IMR-90 (cell line): ENCODE results near the gene RCOR3. TPM values are rescaled to one million over a fixed set of nuclear protein-coding genes. Genes with fewer than 3 reads are reported as not detected.

Experiments used
- ATAC-seq: fragments of 200-7000 bp; cut with Tn5 transposase; 2 replicates; pipeline ENCODE4 v1.9.1; 2020; ENCODE audit warnings: low read depth, mild to moderate bottlenecking, moderate library complexity
- BruUV-seq: library from RNA; stranded (reverse); fragments of 400-500 nt; replicated peaks from 2 replicates; lab custom pipeline; 2021; lab: Mats Ljungman, UMichigan
- CTCF ChIA-PET: fragments of 300-600 bp; formaldehyde crosslinking; extraction: SDS; loops from one replicate; lab custom pipeline; 2021; ENCODE audit warnings: antibody characterized with exemption; lab: Yijun Ruan, JAX
- POLR2A ChIA-PET: fragments of 300-600 bp; sonication (Branson Sonifier 250); formaldehyde crosslinking; loops from one replicate; lab custom pipeline; 2022; ENCODE audit warnings: antibody characterized with exemption; ENCODE audit not compliant: unreplicated experiment; lab: Charles Lee
- DNase-seq: peaks from one replicate; pipeline ENCODE4 v3.0.0; 2013
- H2AFZ ChIP-seq: replicated peaks from 2 replicates; pipeline ENCODE3; 2013; ENCODE audit warnings: low read length, mild to moderate bottlenecking; ENCODE audit not compliant: poor library complexity
- H2AK5ac ChIP-seq: 2 replicates; pipeline ENCODE4 v1.6.1; 2013; ENCODE audit warnings: low read depth, low read length, inconsistent platforms
- H2AK9ac ChIP-seq: replicated peaks from 2 replicates; pipeline ENCODE3; 2013; ENCODE audit warnings: mild to moderate bottlenecking, low read depth, low read length, moderate library complexity; ENCODE audit not compliant: poor library complexity
- H2BK120ac ChIP-seq: 2 replicates; pipeline ENCODE4 v1.6.1; 2013; ENCODE audit warnings: low read depth, low read length, inconsistent platforms
- H2BK15ac ChIP-seq: 3 replicates; pipeline ENCODE4 v1.6.1; 2013; ENCODE audit warnings: low read depth, low read length, inconsistent platforms
- H2BK20ac ChIP-seq: 2 replicates; pipeline ENCODE4 v1.6.1; 2013; ENCODE audit warnings: low read depth, mild to moderate bottlenecking, inconsistent platforms, low read length, moderate library complexity
- H2BK5ac ChIP-seq: 2 replicates; pipeline ENCODE4 v1.6.1; 2013; ENCODE audit warnings: mild to moderate bottlenecking, low read depth, low read length, inconsistent platforms; ENCODE audit not compliant: poor library complexity, severe bottlenecking
- H3K14ac ChIP-seq: replicated peaks from 2 replicates; pipeline ENCODE4 v1.6.1; 2013; ENCODE audit warnings: low read depth, low read length, inconsistent platforms
- H3K18ac ChIP-seq: 2 replicates; pipeline ENCODE4 v1.6.1; 2013; ENCODE audit warnings: low read depth, low read length, control low read depth
- H3K23ac ChIP-seq: 2 replicates; pipeline ENCODE4 v1.6.1; 2013; ENCODE audit warnings: low read depth, low read length, inconsistent platforms
- H3K27ac ChIP-seq: 2 replicates; pipeline ENCODE4 v1.5.1; 2013; ENCODE audit warnings: mild to moderate bottlenecking, control low read depth, low read length; ENCODE audit not compliant: insufficient read depth
- H3K27me3 ChIP-seq: 2 replicates; pipeline ENCODE4 v1.6.1; 2013; ENCODE audit warnings: low read length; ENCODE audit not compliant: control insufficient read depth, insufficient read depth
- H3K36me3 ChIP-seq: 2 replicates; pipeline ENCODE4 v1.6.1; 2013; ENCODE audit warnings: low read length, mixed read lengths; ENCODE audit not compliant: control insufficient read depth, insufficient read depth
- H3K4ac ChIP-seq: 2 replicates; pipeline ENCODE4 v1.6.1; 2013; ENCODE audit warnings: low read depth, low read length, inconsistent platforms
- H3K4me1 ChIP-seq: 2 replicates; pipeline ENCODE4 v1.6.1; 2013; ENCODE audit warnings: low read length, mixed read lengths; ENCODE audit not compliant: control insufficient read depth, insufficient read depth
- H3K4me2 ChIP-seq: 2 replicates; pipeline ENCODE4 v1.6.1; 2013; ENCODE audit warnings: low read depth, mild to moderate bottlenecking, control low read depth, low read length, moderate library complexity
- H3K4me3 ChIP-seq: 2 replicates; pipeline ENCODE4 v1.5.1; 2013; ENCODE audit warnings: low read depth, mild to moderate bottlenecking, control low read depth, low read length, moderate library complexity; ENCODE audit not compliant: insufficient read depth
- H3K56ac ChIP-seq: 2 replicates; pipeline ENCODE4 v1.6.1; 2013; ENCODE audit warnings: low read length, inconsistent platforms; ENCODE audit not compliant: insufficient read depth; ENCODE audit errors: extremely low read depth
- H3K79me1 ChIP-seq, 2 experiments: 2 replicates each; pipeline ENCODE4 v1.6.1; 2013; ENCODE audit warnings: low read length in 2 of 2, inconsistent platforms in 1 of 2, low read depth in 1 of 2
- H3K9ac ChIP-seq: 2 replicates; pipeline ENCODE4 v1.6.1; 2013; ENCODE audit warnings: low read depth, low read length, control low read depth
- H3K9me1 ChIP-seq: 2 replicates; pipeline ENCODE4 v1.6.1; 2013; ENCODE audit warnings: low read length, inconsistent platforms; ENCODE audit not compliant: insufficient read depth
- H3K9me3 ChIP-seq: 2 replicates; pipeline ENCODE4 v1.6.1; 2013; ENCODE audit warnings: low read length; ENCODE audit not compliant: control insufficient read depth, insufficient read depth
- H4K20me1 ChIP-seq: 2 replicates; pipeline ENCODE4 v1.6.1; 2013; ENCODE audit warnings: low read length, inconsistent platforms; ENCODE audit not compliant: insufficient read depth
- H4K5ac ChIP-seq: 2 replicates; pipeline ENCODE4 v1.6.1; 2013; ENCODE audit warnings: mild to moderate bottlenecking, low read depth, low read length, control low read depth
- H4K8ac ChIP-seq, 2 experiments: 2 replicates each; pipeline ENCODE4 v1.6.1; 2013; ENCODE audit warnings: low read depth in 2 of 2, low read length in 2 of 2, control low read depth in 1 of 2, inconsistent platforms in 1 of 2
- H4K91ac ChIP-seq: 2 replicates; pipeline ENCODE4 v1.6.1; 2013; ENCODE audit warnings: low read depth, low read length, inconsistent platforms; ENCODE audit not compliant: insufficient read depth
- BHLHE40 ChIP-seq: fragments of 150-350 bp; IDR thresholded peaks from 2 replicates; pipeline ENCODE4 v1.6.1; 2016; ENCODE audit warnings: mild to moderate bottlenecking, low read depth, low read length
- CEBPB ChIP-seq: IDR thresholded peaks from 2 replicates; pipeline ENCODE4 v1.6.1; 2012; ENCODE audit warnings: low read depth, low read length, improper control_type of control experiment
- CHD1 ChIP-seq: IDR thresholded peaks from 2 replicates; pipeline ENCODE4 v1.6.1; 2012; ENCODE audit warnings: low read depth, low read length, improper control_type of control experiment
- FOS ChIP-seq: fragments of 150-350 bp; IDR thresholded peaks from 2 replicates; pipeline ENCODE4 v1.6.1; 2016; ENCODE audit warnings: low read depth, low read length
- MAFK ChIP-seq: IDR thresholded peaks from 2 replicates; pipeline ENCODE4 v1.6.1; 2012; ENCODE audit warnings: low read depth, low read length, improper control_type of control experiment
- MAZ ChIP-seq: IDR thresholded peaks from 2 replicates; pipeline ENCODE4 v1.6.1; 2012; ENCODE audit warnings: low read depth, mild to moderate bottlenecking, low read length, improper control_type of control experiment, moderate library complexity, borderline replicate concordance
- MXI1 ChIP-seq: IDR thresholded peaks from 2 replicates; pipeline ENCODE4 v1.6.1; 2012; ENCODE audit warnings: low read depth, mild to moderate bottlenecking, low read length, moderate library complexity, borderline replicate concordance
- NFE2L2 ChIP-seq: fragments of 150-350 bp; IDR thresholded peaks from 2 replicates; pipeline ENCODE4 v1.6.1; 2016; ENCODE audit warnings: low read depth, mild to moderate bottlenecking, low read length
- POLR2A ChIP-seq: IDR thresholded peaks from 2 replicates; pipeline ENCODE4 v1.6.1; 2012; ENCODE audit warnings: mild to moderate bottlenecking, low read depth, low read length
- RAD21 ChIP-seq: IDR thresholded peaks from 2 replicates; pipeline ENCODE4 v1.6.1; 2012; ENCODE audit warnings: low read length, improper control_type of control experiment
- RFX5 ChIP-seq: IDR thresholded peaks from 2 replicates; pipeline ENCODE4 v1.8.0; 2012; ENCODE audit warnings: low read depth, mild to moderate bottlenecking, low read length, moderate library complexity
- SMC3 ChIP-seq: fragments of 150-350 bp; IDR thresholded peaks from 2 replicates; pipeline ENCODE4 v1.6.1; 2016; ENCODE audit warnings: low read depth, mild to moderate bottlenecking, antibody characterized with exemption, low read length, moderate library complexity
- WGBS, 2 experiments: methylation state at CpG; one replicate each; pipeline versions ENCODE4 v1.1.5 to v1.1.7; 2013; ENCODE audit warnings: missing lambda C conversion rate in 2 of 2; ENCODE audit not compliant: insufficient read length in 1 of 2; ENCODE audit errors: extremely low coverage in 2 of 2; 5-methylcytosine and 5-hydroxymethylcytosine counted together
- dilution Hi-C: fragments of 300-500 bp; cut with HindIII; formaldehyde crosslinking; loops from one replicate; pipeline ENCODE4 v1.14.3; 2018; ENCODE audit warnings: low sequenced_read_pairs; ENCODE audit not compliant: unreplicated experiment
- in situ Hi-C: fragments of 300-500 bp; cut with MboI; formaldehyde crosslinking; loops from 3 replicates; pipeline ENCODE4 v1.14.3; 2019; ENCODE audit warnings: low sequenced_read_pairs, inconsistent platforms, mixed read lengths
- intact Hi-C: fragments of 100-400 bp; cut with micrococcal nuclease; formaldehyde crosslinking; loops from 2 replicates; pipeline ENCODE4 v1.10.0; 2022
- polyA plus RNA-seq, 3 experiments: library from polyadenylated mRNA; depleted of rRNA; stranded (reverse); fragments of >200 nt; gene quantifications; 2 replicates each; pipeline ENCODE4 v1.2.3, GENCODE V29; 2012; ENCODE audit warnings: low replicate concordance in 1 of 3
- total RNA-seq: library from RNA; depleted of rRNA; stranded (reverse); fragments of >200 nt; gene quantifications from 2 replicates; pipeline ENCODE4 v1.2.3, GENCODE V29; 2012
- TF ChIP-seq, protein P1 (sequence below): fragments of 150-350 bp; IDR thresholded peaks from 2 replicates; pipeline ENCODE4 v1.6.1; 2016; ENCODE audit warnings: low read depth, mild to moderate bottlenecking, low read length, moderate library complexity, borderline replicate concordance
- TF ChIP-seq, protein P2 (sequence below): fragments of 150-350 bp; IDR thresholded peaks from 2 replicates; pipeline ENCODE4 v1.6.1; 2017; ENCODE audit warnings: mild to moderate bottlenecking, antibody characterized with exemption, low read length, low read depth

RCOR3 gene
- total and polyA plus RNA-seq, 2 of the 4 experiments (the other 2 are of a cell fraction) = 8.1 to 16.4 TPM

DNA sequence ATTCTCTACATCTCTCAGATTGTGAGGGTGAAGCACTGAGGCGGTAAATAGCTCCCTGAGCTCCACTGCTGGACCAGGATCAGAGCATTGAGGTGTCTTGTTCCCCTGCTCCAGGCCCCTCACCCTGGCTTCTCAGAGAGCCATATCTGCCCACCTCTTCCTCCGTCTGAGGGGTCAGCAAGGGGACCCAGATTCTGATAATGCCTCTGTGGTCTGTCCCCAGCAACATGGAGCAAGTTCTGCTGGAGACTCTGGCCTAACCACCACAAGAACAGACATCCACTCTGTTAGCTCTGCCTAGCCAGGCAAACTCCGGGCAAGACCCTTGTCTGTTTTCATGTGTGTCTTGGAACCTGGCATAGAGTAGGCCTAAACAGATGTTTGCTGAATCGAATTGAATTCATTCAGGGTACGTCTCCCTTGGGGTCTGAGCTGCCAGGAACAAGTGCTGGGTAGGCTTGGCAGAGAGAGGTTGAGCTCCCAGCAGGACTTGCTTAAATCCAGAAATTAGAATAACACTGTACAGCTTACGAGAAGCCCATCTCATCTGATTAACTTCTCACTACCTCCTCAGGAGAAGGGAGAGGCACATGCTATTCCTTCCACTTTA, 69.8 kb downstream of the RCOR3 start (continued):
- TF ChIP-seq CHD1 (no peak), MAZ (no peak)
- TF ChIP-seq, protein P1, sequence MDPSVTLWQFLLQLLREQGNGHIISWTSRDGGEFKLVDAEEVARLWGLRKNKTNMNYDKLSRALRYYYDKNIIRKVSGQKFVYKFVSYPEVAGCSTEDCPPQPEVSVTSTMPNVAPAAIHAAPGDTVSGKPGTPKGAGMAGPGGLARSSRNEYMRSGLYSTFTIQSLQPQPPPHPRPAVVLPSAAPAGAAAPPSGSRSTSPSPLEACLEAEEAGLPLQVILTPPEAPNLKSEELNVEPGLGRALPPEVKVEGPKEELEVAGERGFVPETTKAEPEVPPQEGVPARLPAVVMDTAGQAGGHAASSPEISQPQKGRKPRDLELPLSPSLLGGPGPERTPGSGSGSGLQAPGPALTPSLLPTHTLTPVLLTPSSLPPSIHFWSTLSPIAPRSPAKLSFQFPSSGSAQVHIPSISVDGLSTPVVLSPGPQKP = no peak

DNA sequence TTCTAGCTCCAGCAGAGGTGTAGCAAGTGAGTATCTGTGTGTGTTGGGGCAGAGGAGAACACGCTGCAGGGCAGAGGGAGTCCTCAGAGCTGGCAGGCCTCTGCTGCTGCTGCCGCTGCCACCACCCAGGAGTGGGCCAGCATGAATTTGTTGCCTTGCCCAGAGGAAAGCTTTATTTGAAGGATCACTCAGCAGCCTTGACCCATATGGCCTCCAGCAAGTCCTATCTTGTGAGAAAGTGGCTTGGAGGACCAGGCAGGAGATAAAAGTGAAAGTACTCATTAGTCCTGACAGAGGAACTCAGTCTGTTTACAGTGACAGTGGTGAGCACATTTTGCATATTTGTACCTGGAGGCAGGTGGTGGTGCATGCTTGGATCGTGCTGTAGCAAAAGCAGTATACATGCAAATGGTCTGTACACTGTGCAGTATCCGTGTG, 70.6 kb downstream of the RCOR3 start:
- ATAC-seq = no peak
- ChIA-PET POLR2A (no interaction called here), CTCF (no interaction called here)
- no peak overlapping the region for H4K91ac ChIP-seq
- no peak overlapping the region for H2BK20ac ChIP-seq
- H3K56ac ChIP-seq = no peak overlapping the region
- no peak overlapping the region for H3K4me3 ChIP-seq
- BruUV-seq = no TSS peak
- intact Hi-C loops = no loop called here
- H3K36me3 ChIP-seq = no peaks in the 10 kb centered on the region
- no peak overlapping the region for H3K4me2 ChIP-seq
- no peak overlapping the region for H4K5ac ChIP-seq
- H2AK9ac ChIP-seq = peak overlapping the region; percentile 38
- dilution Hi-C loops = no loop called here
- WGBS, 2 experiments = 100% methylated on average over 1 of the region's 4 CpGs; no CpG with 5 or more reads in 1 of the 2 experiments
- no peak overlapping the region for H3K14ac ChIP-seq
- TF ChIP-seq BHLHE40 (no peak), SMC3 (no peak), POLR2A (no peak), NFE2L2 (no peak), MXI1 (no peak), CEBPB (no peak), MAFK (no peak), RFX5 (no peak), RAD21 (no peak), MAZ (no peak), FOS (no peak)
- TF ChIP-seq, protein P2, sequence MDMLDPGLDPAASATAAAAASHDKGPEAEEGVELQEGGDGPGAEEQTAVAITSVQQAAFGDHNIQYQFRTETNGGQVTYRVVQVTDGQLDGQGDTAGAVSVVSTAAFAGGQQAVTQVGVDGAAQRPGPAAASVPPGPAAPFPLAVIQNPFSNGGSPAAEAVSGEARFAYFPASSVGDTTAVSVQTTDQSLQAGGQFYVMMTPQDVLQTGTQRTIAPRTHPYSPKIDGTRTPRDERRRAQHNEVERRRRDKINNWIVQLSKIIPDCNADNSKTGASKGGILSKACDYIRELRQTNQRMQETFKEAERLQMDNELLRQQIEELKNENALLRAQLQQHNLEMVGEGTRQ = no peak
- TF ChIP-seq, protein P1 = no peak
- no peak overlapping the region for H3K27ac ChIP-seq
- H4K20me1 ChIP-seq = peaks cover 49% of the 10 kb centered on the region
- DNase-seq = no peak
- in situ Hi-C loops = loop anchor here (5.0 to 10.0 kb wide), 2 partner anchors 145 to 183 kb away; no protein-coding TSS in a partner anchor
- no peak overlapping the region for H2BK120ac ChIP-seq
- H3K9me1 ChIP-seq = peaks cover 38% of the 10 kb centered on the region
- no peak overlapping the region for H2AK5ac ChIP-seq
- H4K8ac ChIP-seq = no peak overlapping the region
- H3K18ac ChIP-seq = no peak overlapping the region
- no peak overlapping the region for H2BK15ac ChIP-seq
- H3K9me3 ChIP-seq = no peaks in the 10 kb centered on the region
- no peaks in the 10 kb centered on the region for H3K27me3 ChIP-seq
- H2AFZ ChIP-seq = no peak overlapping the region
- peaks cover 31 to 74% of the 10 kb centered on the region in 2 experiments for H3K79me1 ChIP-seq
- no peak overlapping the region for H2BK5ac ChIP-seq
- H3K4me1 ChIP-seq = peaks cover 16% of the 10 kb centered on the region
- H3K23ac ChIP-seq = 0 out of 2 replicates have a peak overlapping the region, but pooled peaks have one; percentile 11
- H3K9ac ChIP-seq = no peak overlapping the region
- H3K4ac ChIP-seq = no peak overlapping the region
